CD4-positive, alpha-beta T cell (primary cell): ENCODE data around the gene FHL5. TPM values are rescaled to one million over a fixed set of nuclear protein-coding genes. Genes with fewer than 3 reads are reported as not detected.

Source experiments
- ATAC-seq: fragments of 200-7000 bp; cut with Tn5 transposase; one replicate; pipeline ENCODE4 v1.10.0; 2022; ENCODE audit warnings: mild to moderate bottlenecking; ENCODE audit not compliant: poor library complexity
- CTCF ChIA-PET: fragments of 350-600 bp; sonication (Branson Sonifier 250); formaldehyde crosslinking; loops from one replicate; lab custom pipeline; 2021; ENCODE audit warnings: antibody characterized with exemption, inconsistent platforms; lab: Charles Lee
- POLR2A ChIA-PET: fragments of 350-600 bp; sonication (Branson Sonifier 250); formaldehyde crosslinking; loops from one replicate; lab custom pipeline; 2021; ENCODE audit warnings: antibody characterized with exemption, inconsistent platforms; lab: Charles Lee
- DNase-seq, 14 experiments: peaks; one replicate each; pipeline ENCODE4 v3.0.0-alpha.2; 2013 to 2020; ENCODE audit warnings: mixed read lengths in 2 of 14
- H3K27ac ChIP-seq, 2 donors: one replicate each; pipeline versions ENCODE4 v1.5.1 to v1.7.0; 2013; ENCODE audit warnings: low read length in 2 of 2, low read depth in 1 of 2, mild to moderate bottlenecking in 1 of 2
- H3K27me3 ChIP-seq, 2 experiments: 1 replicate in 1 of 2; 2 replicates in 1 of 2; pipeline versions ENCODE4 v1.6.1 to v1.7.0; 2013; ENCODE audit warnings: low read length in 2 of 2, control low read depth in 1 of 2, mild to moderate bottlenecking in 1 of 2, moderate library complexity in 1 of 2; ENCODE audit not compliant: insufficient read depth in 2 of 2, control insufficient read depth in 1 of 2
- H3K36me3 ChIP-seq: one replicate; pipeline ENCODE4 v1.6.1; 2013; ENCODE audit warnings: low read length, control low read depth; ENCODE audit not compliant: insufficient read depth
- H3K4me1 ChIP-seq: one replicate; pipeline ENCODE4 v1.6.1; 2013; ENCODE audit warnings: low read length, control low read depth; ENCODE audit not compliant: insufficient read depth
- H3K4me3 ChIP-seq: one replicate; pipeline ENCODE4 v1.5.1; 2013; ENCODE audit warnings: mild to moderate bottlenecking, low read length, moderate library complexity
- H3K9me3 ChIP-seq, 2 experiments: 1 replicate in 1 of 2; 2 replicates in 1 of 2; pipeline versions ENCODE4 v1.6.1 to v1.7.0; 2013; ENCODE audit warnings: low read length in 2 of 2, mild to moderate bottlenecking in 2 of 2, control low read depth in 1 of 2, moderate library complexity in 1 of 2; ENCODE audit not compliant: control insufficient read depth in 1 of 2, insufficient read depth in 1 of 2
- H3K27ac Mint-ChIP-seq: one replicate; pipeline ENCODE4 v1.8.0; 2020; ENCODE audit warnings: mixed read lengths
- H3K27me3 Mint-ChIP-seq: one replicate; pipeline ENCODE4 v1.8.0; 2021; ENCODE audit warnings: mixed read lengths
- H3K36me3 Mint-ChIP-seq: one replicate; pipeline ENCODE4 v1.8.0; 2021; ENCODE audit warnings: low read depth, mixed read lengths
- H3K4me1 Mint-ChIP-seq: one replicate; pipeline ENCODE4 v1.8.0; 2021; ENCODE audit warnings: low read depth, mixed read lengths
- H3K4me3 Mint-ChIP-seq: one replicate; pipeline ENCODE4 v1.8.0; 2020; ENCODE audit warnings: mild to moderate bottlenecking, mixed read lengths
- H3K9me3 Mint-ChIP-seq: one replicate; pipeline ENCODE4 v1.8.0; 2020; ENCODE audit warnings: mixed read lengths
- intact Hi-C, 2 experiments: fragments of 100-400 bp; cut with DNase I in 1 of 2; cut with micrococcal nuclease in 1 of 2; formaldehyde crosslinking; loops; one replicate each; pipeline versions ENCODE4 v1.15.1 to v1.9.0; 2023 to 2025; cut with DNase I, micrococcal nuclease
- total RNA-seq, 174 experiments: library from RNA in 2 of 174; stranded (reverse) in 2 of 174; gene quantifications; one replicate each; pipeline ENCODE4 v1.2.3 and lab custom pipeline; 2021 to 2026
- TF ChIP-seq, protein P1 (sequence below): fragments of 200-600 bp; IDR thresholded peaks from one replicate; pipeline ENCODE4 v1.8.0; 2022; ENCODE audit warnings: antibody characterized with exemption, mild to moderate bottlenecking

The FHL5 gene
- total RNA-seq, 2 experiments from 2014 or later: not detected

DNA sequence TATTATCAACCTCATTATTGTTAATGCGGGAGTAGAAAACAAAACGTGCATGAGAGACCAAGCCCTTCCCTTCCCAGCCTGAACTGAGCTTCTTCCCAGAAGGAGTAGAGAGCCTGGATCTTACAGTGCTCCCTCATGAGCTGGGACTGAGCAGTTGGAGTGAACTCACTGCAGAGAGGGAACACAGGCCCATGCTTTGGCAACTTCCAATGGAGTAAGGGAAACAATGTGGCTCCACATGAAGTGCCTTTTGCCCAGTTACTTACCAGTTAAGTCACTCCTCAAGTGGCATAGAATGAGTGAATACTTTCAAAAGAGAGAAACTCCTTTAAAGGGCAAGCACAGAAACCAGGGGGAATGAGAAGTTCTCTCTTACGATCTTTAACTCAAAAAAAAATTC, 12.4 kb downstream of the FHL5 start:
- ATAC-seq (no peak), DNase-seq (no peak)
- Histone ChIP-seq H3K4me3 (no peak overlapping the region), H3K9me3 (peaks cover 8 to 14% of the 10 kb centered on the region in 2 experiments), H3K27ac (no peak overlapping the region), H3K36me3 (no peaks in the 10 kb centered on the region), H3K4me1 (no peaks in the 10 kb centered on the region), H3K27me3 (peaks cover 0 to 11% of the 10 kb centered on the region in 2 experiments)
- POLR2A ChIA-PET: no interaction called here
- no peaks in the 10 kb centered on the region for H3K4me1 Mint-ChIP-seq
- TF ChIP-seq, protein P1, sequence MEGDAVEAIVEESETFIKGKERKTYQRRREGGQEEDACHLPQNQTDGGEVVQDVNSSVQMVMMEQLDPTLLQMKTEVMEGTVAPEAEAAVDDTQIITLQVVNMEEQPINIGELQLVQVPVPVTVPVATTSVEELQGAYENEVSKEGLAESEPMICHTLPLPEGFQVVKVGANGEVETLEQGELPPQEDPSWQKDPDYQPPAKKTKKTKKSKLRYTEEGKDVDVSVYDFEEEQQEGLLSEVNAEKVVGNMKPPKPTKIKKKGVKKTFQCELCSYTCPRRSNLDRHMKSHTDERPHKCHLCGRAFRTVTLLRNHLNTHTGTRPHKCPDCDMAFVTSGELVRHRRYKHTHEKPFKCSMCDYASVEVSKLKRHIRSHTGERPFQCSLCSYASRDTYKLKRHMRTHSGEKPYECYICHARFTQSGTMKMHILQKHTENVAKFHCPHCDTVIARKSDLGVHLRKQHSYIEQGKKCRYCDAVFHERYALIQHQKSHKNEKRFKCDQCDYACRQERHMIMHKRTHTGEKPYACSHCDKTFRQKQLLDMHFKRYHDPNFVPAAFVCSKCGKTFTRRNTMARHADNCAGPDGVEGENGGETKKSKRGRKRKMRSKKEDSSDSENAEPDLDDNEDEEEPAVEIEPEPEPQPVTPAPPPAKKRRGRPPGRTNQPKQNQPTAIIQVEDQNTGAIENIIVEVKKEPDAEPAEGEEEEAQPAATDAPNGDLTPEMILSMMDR: no peak
- CTCF ChIA-PET: no interaction called here
- H3K27ac Mint-ChIP-seq: no peak overlapping the region
- H3K4me3 Mint-ChIP-seq: no peak overlapping the region
- H3K27me3 Mint-ChIP-seq: peaks cover 50% of the 10 kb centered on the region
- H3K9me3 Mint-ChIP-seq: peaks cover 2% of the 10 kb centered on the region
- H3K36me3 Mint-ChIP-seq: no peaks in the 10 kb centered on the region
- intact Hi-C loops: no loop called here

DNA sequence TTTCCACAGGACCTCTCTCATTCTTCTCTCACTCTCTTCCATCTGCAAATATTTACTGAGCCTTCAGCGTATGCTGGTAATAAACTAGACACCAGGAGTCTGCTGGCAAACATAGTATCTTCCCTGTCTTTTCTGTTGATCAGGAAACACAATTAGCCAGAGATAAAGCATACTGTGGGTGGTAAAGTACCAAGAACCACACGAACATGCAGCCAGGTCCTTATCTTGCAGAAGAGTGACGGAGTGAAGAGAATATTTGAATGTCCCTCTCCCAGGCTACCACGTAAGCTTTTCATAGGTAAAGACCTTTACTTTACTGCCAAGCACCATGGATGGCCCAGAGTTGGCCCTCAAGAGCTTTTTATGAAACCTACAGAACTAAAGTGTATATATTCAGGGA, 13.3 kb downstream of the FHL5 start:
- CTCF ChIA-PET: no interaction called here
- TF ChIP-seq, protein P1: no peak
- POLR2A ChIA-PET: no interaction called here

DNA sequence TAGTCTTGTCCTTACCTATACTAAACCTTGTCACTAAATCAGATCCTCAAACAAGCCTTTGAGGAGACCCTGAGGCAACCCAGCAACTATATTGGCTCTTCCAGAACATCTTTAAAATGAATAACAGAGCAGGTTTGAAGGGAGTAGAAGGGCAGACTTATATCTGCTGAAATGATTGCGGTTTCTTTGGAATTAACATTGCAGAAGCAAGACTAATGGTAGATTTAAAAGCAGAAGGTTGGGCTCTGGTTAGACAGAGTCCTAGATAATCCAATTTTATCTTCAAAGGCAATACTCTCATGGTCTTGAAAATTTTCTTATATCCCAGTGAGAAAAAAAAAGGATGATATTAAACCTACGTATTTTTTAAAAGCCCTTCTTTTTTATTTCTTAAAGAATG, 19.1 kb downstream of the FHL5 start:
- no peak overlapping the region for H3K4me3 Mint-ChIP-seq
- Histone ChIP-seq H3K9me3 (no peaks in the 10 kb centered on the region), H3K4me3 (no peak overlapping the region), H3K36me3 (no peaks in the 10 kb centered on the region), H3K27me3 (peaks cover 0 to 13% of the 10 kb centered on the region in 2 experiments), H3K27ac (no peak overlapping the region), H3K4me1 (no peaks in the 10 kb centered on the region)
- ChIA-PET POLR2A (no interaction called here), CTCF (no interaction called here)
- no peak for DNase-seq
- no peaks in the 10 kb centered on the region for H3K9me3 Mint-ChIP-seq
- no peaks in the 10 kb centered on the region for H3K4me1 Mint-ChIP-seq
- no peaks in the 10 kb centered on the region for H3K36me3 Mint-ChIP-seq
- ATAC-seq: no peak
- intact Hi-C loops: no loop called here
- no peak overlapping the region for H3K27ac Mint-ChIP-seq
- TF ChIP-seq, protein P1: no peak
- H3K27me3 Mint-ChIP-seq: peaks cover 36% of the 10 kb centered on the region

More for the DNA sequence above, 13.3 kb downstream of the FHL5 start:
- Histone ChIP-seq H3K27me3 (peaks cover 0 to 11% of the 10 kb centered on the region in 2 experiments), H3K36me3 (no peaks in the 10 kb centered on the region), H3K4me3 (no peak overlapping the region), H3K27ac (no peak overlapping the region), H3K4me1 (no peaks in the 10 kb centered on the region), H3K9me3 (peaks cover 7 to 8% of the 10 kb centered on the region in 2 experiments)
- Mint-ChIP-seq H3K4me3 (no peak overlapping the region), H3K36me3 (no peaks in the 10 kb centered on the region), H3K27ac (no peak overlapping the region), H3K9me3 (no peaks in the 10 kb centered on the region), H3K4me1 (no peaks in the 10 kb centered on the region), H3K27me3 (peaks cover 47% of the 10 kb centered on the region)
- no peak for DNase-seq
- no peak for ATAC-seq
- intact Hi-C loops: no loop called here
